OCI-LY1 (cell line): ENCODE measurements around the gene GOLGA6L7.

Experiments used
- H2AFZ ChIP-seq: fragments of 200-600 bp; sonication (generic), shearing (Covaris generic); 2 replicates; pipeline ENCODE4 v1.6.0; 2014; ENCODE audit warnings: antibody characterized with exemption, mild to moderate bottlenecking, low read length
- H3F3A ChIP-seq: fragments of 200-600 bp; sonication (generic), shearing (Covaris generic); 2 replicates; pipeline ENCODE4 v1.6.0; 2014; ENCODE audit warnings: mild to moderate bottlenecking, antibody characterized with exemption, low read length, moderate library complexity; ENCODE audit not compliant: insufficient read depth
- H3K27ac ChIP-seq: fragments of 200-600 bp; sonication (generic); 2 replicates; pipeline ENCODE4 v1.5.1; 2014; ENCODE audit warnings: low read length, mixed run types, mild to moderate bottlenecking, low read depth; ENCODE audit not compliant: poor library complexity, severe bottlenecking
- H3K27me3 ChIP-seq: fragments of 200-600 bp; sonication (generic); 2 replicates; pipeline ENCODE4 v1.6.0; 2014; ENCODE audit warnings: antibody characterized with exemption, mild to moderate bottlenecking, low read length, moderate library complexity; ENCODE audit not compliant: insufficient read depth
- H3K36me3 ChIP-seq: fragments of 200-600 bp; sonication (generic); 2 replicates; pipeline ENCODE4 v1.6.1; 2014; ENCODE audit warnings: mild to moderate bottlenecking, antibody characterized with exemption, low read length, moderate library complexity, mixed read lengths; ENCODE audit not compliant: insufficient read depth
- H3K4me1 ChIP-seq: fragments of 200-600 bp; sonication (generic); 2 replicates; pipeline ENCODE4 v1.5.1; 2014; ENCODE audit warnings: mild to moderate bottlenecking, low read length, moderate library complexity; ENCODE audit not compliant: insufficient read depth, severe bottlenecking
- H3K4me2 ChIP-seq: fragments of 200-600 bp; sonication (generic), shearing (Covaris generic); 2 replicates; pipeline ENCODE4 v1.6.1; 2014; ENCODE audit warnings: low read length
- H3K4me3 ChIP-seq: fragments of 200-600 bp; sonication (generic); 2 replicates; pipeline ENCODE4 v1.5.1; 2014; ENCODE audit warnings: low read length, low read depth, mild to moderate bottlenecking, mixed read lengths; ENCODE audit not compliant: poor library complexity, severe bottlenecking
- H3K79me2 ChIP-seq: fragments of 200-600 bp; shearing (Covaris generic); 2 replicates; pipeline ENCODE4 v1.6.1; 2016; ENCODE audit warnings: mixed run types, low read length, mixed read lengths; ENCODE audit not compliant: insufficient read depth
- H3K9ac ChIP-seq: fragments of 200-600 bp; sonication (generic), shearing (Covaris generic); 2 replicates; pipeline ENCODE4 v1.6.1; 2014; ENCODE audit warnings: mild to moderate bottlenecking, low read length, mixed read lengths
- H3K9me2 ChIP-seq: fragments of 200-600 bp; sonication (generic), shearing (Covaris generic); 2 replicates; pipeline ENCODE4 v1.6.1; 2014; ENCODE audit warnings: low read depth, mild to moderate bottlenecking, low read length, mixed read lengths
- H3K9me3 ChIP-seq: fragments of 200-600 bp; shearing (Covaris generic); 2 replicates; pipeline ENCODE4 v1.6.1; 2014; ENCODE audit warnings: low read length, mixed read lengths
- H4K20me1 ChIP-seq: fragments of 200-600 bp; sonication (generic), shearing (Covaris generic); 2 replicates; pipeline ENCODE4 v1.6.0; 2016; ENCODE audit warnings: mild to moderate bottlenecking, low read length; ENCODE audit not compliant: insufficient read depth
- EZH2 ChIP-seq: fragments of 200-600 bp; sonication (generic), shearing (Covaris generic); IDR thresholded peaks from 2 replicates; pipeline ENCODE4 v1.8.0; 2017; ENCODE audit warnings: borderline replicate concordance, mixed run types, mild to moderate bottlenecking, antibody characterized with exemption, low read length, moderate library complexity, mixed read lengths
- TF ChIP-seq, protein P1 (sequence below): fragments of 200-600 bp; sonication (generic), shearing (Covaris generic); IDR thresholded peaks from 2 replicates; pipeline ENCODE4 v1.5.1; 2017; ENCODE audit warnings: mild to moderate bottlenecking, antibody characterized with exemption, low read length, moderate library complexity, mixed read lengths

The GOLGA6L7 gene

DNA sequence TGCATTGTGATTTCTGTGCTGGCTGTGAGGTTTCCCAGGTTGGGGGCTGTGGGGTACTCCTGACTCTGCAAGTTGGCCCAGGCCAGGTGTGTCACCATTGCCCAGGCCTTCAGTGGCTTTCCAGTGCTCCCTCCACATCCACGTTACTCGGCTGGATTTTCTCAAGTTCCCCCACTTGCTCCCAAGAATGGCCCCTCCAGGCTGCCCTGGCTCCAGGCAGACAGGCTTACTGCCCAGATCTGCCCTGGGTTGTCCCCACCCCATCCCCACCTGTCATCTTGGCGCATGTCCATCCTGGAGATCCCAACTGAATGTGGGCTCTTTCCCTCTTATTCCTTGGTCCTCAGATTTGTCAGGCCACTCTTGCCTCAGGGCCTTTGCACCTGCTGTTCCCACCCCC is 40.9 kb upstream of the GOLGA6L7 start:
- Histone ChIP-seq H3K79me2 (no peaks in the 10 kb centered on the region), H3K4me3 (no peak overlapping the region), H3K27ac (no peak overlapping the region)

GRCh38 chr15:28888900-28889299 is 40.5 kb upstream of the GOLGA6L7 start:
- Histone ChIP-seq H3K27me3 (no peaks in the 10 kb centered on the region), H4K20me1 (no peaks in the 10 kb centered on the region), H3K9ac (no peak overlapping the region)

More for the DNA sequence above, 40.9 kb upstream of the GOLGA6L7 start:
- H3K4me2 ChIP-seq, result no peak overlapping the region
- H3K27me3 ChIP-seq, result no peaks in the 10 kb centered on the region
- no peak overlapping the region for H2AFZ ChIP-seq
- H3K9me3 ChIP-seq, result no peaks in the 10 kb centered on the region
- H4K20me1 ChIP-seq, result no peaks in the 10 kb centered on the region
- H3K9ac ChIP-seq, result no peak overlapping the region
- H3K36me3 ChIP-seq, result no peaks in the 10 kb centered on the region
- H3K9me2 ChIP-seq, result no peaks in the 10 kb centered on the region
- no peaks in the 10 kb centered on the region for H3K4me1 ChIP-seq
- no peaks in the 10 kb centered on the region for H3F3A ChIP-seq
- no peak for TF ChIP-seq EZH2
- TF ChIP-seq, protein P1, sequence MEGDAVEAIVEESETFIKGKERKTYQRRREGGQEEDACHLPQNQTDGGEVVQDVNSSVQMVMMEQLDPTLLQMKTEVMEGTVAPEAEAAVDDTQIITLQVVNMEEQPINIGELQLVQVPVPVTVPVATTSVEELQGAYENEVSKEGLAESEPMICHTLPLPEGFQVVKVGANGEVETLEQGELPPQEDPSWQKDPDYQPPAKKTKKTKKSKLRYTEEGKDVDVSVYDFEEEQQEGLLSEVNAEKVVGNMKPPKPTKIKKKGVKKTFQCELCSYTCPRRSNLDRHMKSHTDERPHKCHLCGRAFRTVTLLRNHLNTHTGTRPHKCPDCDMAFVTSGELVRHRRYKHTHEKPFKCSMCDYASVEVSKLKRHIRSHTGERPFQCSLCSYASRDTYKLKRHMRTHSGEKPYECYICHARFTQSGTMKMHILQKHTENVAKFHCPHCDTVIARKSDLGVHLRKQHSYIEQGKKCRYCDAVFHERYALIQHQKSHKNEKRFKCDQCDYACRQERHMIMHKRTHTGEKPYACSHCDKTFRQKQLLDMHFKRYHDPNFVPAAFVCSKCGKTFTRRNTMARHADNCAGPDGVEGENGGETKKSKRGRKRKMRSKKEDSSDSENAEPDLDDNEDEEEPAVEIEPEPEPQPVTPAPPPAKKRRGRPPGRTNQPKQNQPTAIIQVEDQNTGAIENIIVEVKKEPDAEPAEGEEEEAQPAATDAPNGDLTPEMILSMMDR, result no peak

GRCh38 chr15:28888302-28888894 is 40.0 kb upstream of the GOLGA6L7 start:
- Histone ChIP-seq H3K27ac (no peak overlapping the region), H3K79me2 (no peaks in the 10 kb centered on the region), H3K4me2 (no peak overlapping the region), H3K9me3 (no peaks in the 10 kb centered on the region), H2AFZ (no peak overlapping the region), H3K9me2 (no peaks in the 10 kb centered on the region), H3K4me1 (no peaks in the 10 kb centered on the region), H3K36me3 (no peaks in the 10 kb centered on the region), H3F3A (no peaks in the 10 kb centered on the region), H3K4me3 (no peak overlapping the region), H3K9ac (no peak overlapping the region), H3K27me3 (no peaks in the 10 kb centered on the region), H4K20me1 (no peaks in the 10 kb centered on the region)
- no peak for TF ChIP-seq EZH2
- TF ChIP-seq, protein P1, result no peak

More at GRCh38 chr15:28888900-28889299, 40.5 kb upstream of the GOLGA6L7 start:
- H2AFZ ChIP-seq, result no peak overlapping the region
- H3K27ac ChIP-seq, result no peak overlapping the region
- no peaks in the 10 kb centered on the region for H3K9me3 ChIP-seq
- no peak overlapping the region for H3K4me2 ChIP-seq
- H3K79me2 ChIP-seq, result no peaks in the 10 kb centered on the region
- TF ChIP-seq, protein P1, result no peak
- TF ChIP-seq EZH2, result no peak
- no peaks in the 10 kb centered on the region for H3K9me2 ChIP-seq
- no peaks in the 10 kb centered on the region for H3F3A ChIP-seq
- H3K4me3 ChIP-seq, result no peak overlapping the region
- no peaks in the 10 kb centered on the region for H3K4me1 ChIP-seq
- no peaks in the 10 kb centered on the region for H3K36me3 ChIP-seq
